ENCODE data around the gene NRG2. TPM values are rescaled to one million over a fixed set of nuclear protein-coding genes. Genes with fewer than 3 reads are reported as not detected.

The NRG2 gene
- total and polyA plus RNA-seq, 2 donors (not counting 3 experiments of a cell fraction or from before 2014, with no cell fraction given): 0.26 to 0.42 TPM

- DNase-seq (ENCODE audit: low read depth, low spot score) (peak; percentile 21), FAIRE-seq (no peak)
- peaks cover 4% of the 10 kb centered on the region in 2 experiments for H3K27me3 ChIP-seq (ENCODE audit: control insufficient read depth in 2 of 2, insufficient read depth in 2 of 2, low read length in 2 of 2)
- intact Hi-C loops (cut with micrococcal nuclease): no loop called here
- no peaks in the 10 kb centered on the region for H3K79me2 ChIP-seq (ENCODE audit: control insufficient read depth, insufficient read depth, low read length)
- no peak overlapping the region for H2AFZ ChIP-seq (ENCODE audit: low read depth, low read length)
- H3K9me3 ChIP-seq (replicated peaks; ENCODE audit: control insufficient read depth, insufficient read depth, low read length): no peaks in the 10 kb centered on the region
- H3K27ac ChIP-seq (ENCODE audit: insufficient read depth, low read depth, low read length): no peak overlapping the region
- no peak for TF ChIP-seq MYC (IDR thresholded peaks at IDR 0.05; ENCODE audit: low read depth, low read length)
- TF ChIP-seq POLR2AphosphoS5 (IDR thresholded peaks at IDR 0.05; ENCODE audit: insufficient read depth, low read depth, low read length): no peak
- TF ChIP-seq MAX (IDR thresholded peaks at IDR 0.05; ENCODE audit: insufficient read depth, insufficient read length): no peak
- no peak for TF ChIP-seq JUN (IDR thresholded peaks at IDR 0.05; ENCODE audit: borderline replicate concordance, insufficient read depth, insufficient read length, low read depth)
- no peak for TF ChIP-seq CTCF (IDR thresholded peaks at IDR 0.05; ENCODE audit: extremely low read depth in 1 of 2, insufficient read depth in 1 of 2, low read depth in 1 of 2, low read length in 2 of 2)
- no peak for TF ChIP-seq GATA2 (IDR thresholded peaks at IDR 0.05; ENCODE audit: insufficient read depth, insufficient read length, low read depth, low read length)
- no peak for TF ChIP-seq FOS (IDR thresholded peaks at IDR 0.05; ENCODE audit: borderline replicate concordance, insufficient read depth, low read length)
- TF ChIP-seq POLR2A (IDR thresholded peaks at IDR 0.05; ENCODE audit: low read depth, low read length): no peak
- TF ChIP-seq EZH2 (IDR thresholded peaks at IDR 0.05; ENCODE audit: borderline replicate concordance, low read depth, low read length, severe bottlenecking): no peak
- ChIA-PET CTCF (interaction anchor here (1.4 to 5.0 kb wide), 3 partner anchors 62 to 296 kb away, joined by 3 to 37 read pairs (median 13); no protein-coding TSS in a partner anchor), POLR2A (no interaction called here)
- H3K9ac ChIP-seq (replicated peaks; ENCODE audit: extremely low read depth, insufficient read depth, low read length): no peak overlapping the region
- no peaks in the 10 kb centered on the region for H4K20me1 ChIP-seq (replicated peaks; ENCODE audit: control insufficient read depth, extremely low read depth, insufficient read depth, low read length)
- H3K9me1 ChIP-seq (replicated peaks; ENCODE audit: control insufficient read depth, extremely low read depth, insufficient read depth, low read length): no peaks in the 10 kb centered on the region
- no peak overlapping the region for H3K4me2 ChIP-seq (ENCODE audit: insufficient read depth, low read length)
- no peaks in the 10 kb centered on the region for H3K4me1 ChIP-seq (ENCODE audit: control insufficient read depth, extremely low read depth, insufficient read depth, low read length)
- dilution Hi-C loops (cut with MboI; ENCODE audit: extremely low pct_ligation_motif_present, low sequenced_read_pairs): no loop called here
- no peaks in the 10 kb centered on the region for H3K36me3 ChIP-seq (ENCODE audit: control insufficient read depth in 2 of 2, extremely low read depth in 1 of 2, insufficient read depth in 2 of 2, low read length in 2 of 2)
- no TSS peak for BruUV-seq (replicated peaks)
- H3K4me3 ChIP-seq (replicated peaks in 1 of 3; ENCODE audit: insufficient read depth in 1 of 3, low read depth in 1 of 3, low read length in 3 of 3): no peak overlapping the region
Observed at GRCh38 chr5:139849942-139850341, 193.2 kb downstream of the NRG2 start.

Measured in endothelial cell of umbilical vein (primary cell).